NCI-H2081 treated with DMSO at 0.1 percent for 48 hours (cell line): ENCODE results near the gene IQSEC1.

Experiments used
- DNase-seq: peaks from one replicate; lab custom pipeline; 2025; lab: John Stamatoyannopoulos, UW

The IQSEC1 gene

GRCh38 chr3:12907296-12907695 is 165.9 kb downstream of the IQSEC1 start:
- DNase-seq: no peak

GRCh38 chr3:12906916-12907290 is 166.3 kb downstream of the IQSEC1 start:
- no peak for DNase-seq

GRCh38 chr3:12906141-12906915 is 166.9 kb downstream of the IQSEC1 start:
- no peak for DNase-seq

GRCh38 chr3:12905316-12906071 is 167.7 kb downstream of the IQSEC1 start:
- no peak for DNase-seq

GRCh38 chr3:12904951-12905315 is 168.3 kb downstream of the IQSEC1 start:
- no peak for DNase-seq

- no peak for DNase-seq
Observed at GRCh38 chr3:12903881-12904280, 169.3 kb downstream of the IQSEC1 start.

GRCh38 chr3:12903000-12903800 is 170.0 kb downstream of the IQSEC1 start:
- no peak for DNase-seq

- DNase-seq: no peak
Observed at GRCh38 chr3:12902181-12902999, 170.8 kb downstream of the IQSEC1 start.

- DNase-seq: no peak
Observed at GRCh38 chr3:12901623-12902045, 171.6 kb downstream of the IQSEC1 start.

GRCh38 chr3:12900885-12901411 is 172.3 kb downstream of the IQSEC1 start:
- no peak for DNase-seq

- no peak for DNase-seq
Observed at GRCh38 chr3:12898965-12899755, 174.1 kb downstream of the IQSEC1 start.

- no peak for DNase-seq
Observed at GRCh38 chr3:12898290-12898964, 174.8 kb downstream of the IQSEC1 start.

- DNase-seq: no peak
Observed at GRCh38 chr3:12897381-12898289, 175.6 kb downstream of the IQSEC1 start.

GRCh38 chr3:12896063-12896985 is 176.9 kb downstream of the IQSEC1 start:
- no peak for DNase-seq

- DNase-seq: no peak
Observed at GRCh38 chr3:12895391-12896062, 177.7 kb downstream of the IQSEC1 start.

- no peak for DNase-seq
Observed at GRCh38 chr3:12894629-12895028, 178.6 kb downstream of the IQSEC1 start.

- DNase-seq: no peak
Observed at GRCh38 chr3:12893852-12894251, 179.4 kb downstream of the IQSEC1 start.
